T1000 (cell line): ENCODE measurements around the gene SPON2.
"Not testable (repeated sequence)": the region's sequence is repeated elsewhere in the genome, so short reads cannot be mapped to it uniquely, and the experiment has no call there.

Source experiments
- DNase-seq: peaks from one replicate; lab custom pipeline; 2025; ENCODE audit warnings: mixed read lengths; lab: John Stamatoyannopoulos, UW

The SPON2 gene

DNA sequence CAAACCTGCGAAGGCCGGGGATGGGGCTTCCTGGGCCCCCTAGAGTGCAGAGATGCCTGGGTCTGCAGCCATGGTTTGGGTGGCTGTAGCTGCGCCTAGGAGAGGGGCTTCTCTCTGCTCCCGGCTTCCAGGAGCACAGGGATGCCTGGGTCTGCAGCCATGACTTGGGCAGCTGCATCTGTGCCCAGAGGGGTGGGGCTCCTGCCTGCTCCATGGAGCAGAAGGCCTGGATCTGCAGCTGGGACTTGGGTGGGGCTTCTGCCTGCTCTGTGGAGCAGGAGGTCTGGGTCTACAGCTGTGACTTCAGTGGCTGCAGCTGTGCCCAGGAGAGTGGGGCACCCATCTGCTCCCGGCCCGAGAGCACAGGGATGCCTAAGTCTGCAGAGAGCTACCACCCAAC is 20.8 kb downstream of the SPON2 start:
- DNase-seq, result no peak

DNA sequence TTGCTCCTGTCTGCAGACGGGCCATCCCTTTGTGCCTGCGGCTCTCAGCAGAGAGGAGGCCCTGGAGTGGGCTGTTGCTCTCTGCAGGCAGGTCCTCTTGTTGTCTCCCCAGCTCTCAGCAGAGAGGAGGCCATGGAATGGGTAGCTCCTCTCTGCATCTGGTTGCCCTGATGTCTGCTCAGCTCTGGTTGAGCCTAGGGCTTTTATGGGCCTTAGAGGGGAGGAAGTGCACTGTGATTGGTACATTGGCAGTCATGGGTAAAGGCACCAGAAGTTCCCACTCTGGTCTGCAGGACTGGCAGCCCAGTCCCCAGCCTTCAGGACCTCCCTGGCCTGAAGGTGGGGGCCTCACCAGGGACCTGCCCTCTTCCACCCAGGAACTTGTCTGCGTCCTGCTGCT is 21.5 kb downstream of the SPON2 start:
- DNase-seq, result no peak

DNA sequence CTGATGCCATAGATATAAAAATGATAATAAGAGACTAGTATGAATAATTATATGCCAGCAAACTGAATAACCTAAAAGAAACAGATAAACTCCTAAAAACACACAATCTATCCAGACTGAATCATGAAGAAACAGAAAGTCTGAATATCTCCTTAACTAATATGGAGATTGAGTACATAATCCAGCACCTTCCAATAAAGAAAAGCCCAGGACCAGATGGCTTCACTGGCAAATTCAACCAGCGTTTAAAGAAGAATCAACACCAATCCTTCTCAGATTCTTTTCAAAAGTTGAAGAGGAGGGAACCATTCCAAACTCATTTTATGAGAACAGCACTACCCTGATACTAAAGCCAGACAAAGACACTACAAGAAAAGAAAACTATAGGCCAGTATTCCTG is 32.5 kb downstream of the SPON2 start:
- DNase-seq, result no peak

DNA sequence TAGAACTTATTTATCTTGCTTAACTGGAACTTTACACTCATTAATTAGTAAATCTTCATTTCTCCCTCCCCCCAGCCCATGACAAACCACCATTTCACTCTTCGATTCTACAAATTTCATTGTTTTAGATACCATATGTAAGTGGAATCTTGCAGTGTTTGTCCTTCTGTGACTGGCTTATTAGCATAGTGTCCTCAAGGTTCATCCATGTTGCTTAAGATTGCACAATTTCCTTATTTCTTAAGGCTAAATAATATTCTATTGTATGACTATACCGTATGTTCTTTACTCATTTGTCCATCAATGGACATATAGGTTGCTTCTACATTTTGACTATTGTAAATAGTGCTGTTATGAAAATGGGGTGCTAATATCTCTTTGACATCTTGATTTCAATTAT is 34.5 kb downstream of the SPON2 start:
- DNase-seq, result no peak

DNA sequence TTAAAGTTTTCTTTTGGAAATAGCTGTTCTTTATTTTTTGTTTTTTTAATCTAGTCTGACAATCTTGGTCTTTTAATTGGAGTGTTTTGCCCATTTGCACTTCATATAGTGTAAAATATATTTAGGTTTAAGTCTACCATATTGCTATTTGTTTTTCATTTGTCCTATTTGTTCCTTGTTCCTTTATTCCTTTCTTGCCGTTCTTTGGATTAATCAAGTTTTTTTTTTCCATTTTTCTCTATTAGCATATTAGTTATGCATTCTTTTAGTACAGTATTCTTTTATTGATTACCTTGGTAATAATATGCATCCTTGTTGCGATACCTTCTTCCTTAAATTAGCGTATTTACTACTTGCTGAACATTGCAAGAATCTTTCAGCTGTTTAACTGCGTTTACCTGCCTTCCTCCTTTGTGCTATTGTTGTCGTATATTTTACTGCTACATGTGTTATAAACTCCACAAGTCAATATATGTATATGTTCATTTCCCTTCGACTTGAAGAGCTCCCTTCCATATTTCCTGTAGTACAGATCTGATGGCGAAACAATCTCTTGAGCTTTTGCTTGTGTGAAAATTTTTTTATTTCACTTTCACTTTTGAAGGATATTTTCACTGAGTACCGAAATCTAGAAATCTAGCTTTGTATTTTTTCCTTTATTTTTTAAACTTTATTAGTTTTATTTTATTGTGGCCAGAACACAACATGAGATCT is 35.2 kb downstream of the SPON2 start:
- DNase-seq, result no peak

DNA sequence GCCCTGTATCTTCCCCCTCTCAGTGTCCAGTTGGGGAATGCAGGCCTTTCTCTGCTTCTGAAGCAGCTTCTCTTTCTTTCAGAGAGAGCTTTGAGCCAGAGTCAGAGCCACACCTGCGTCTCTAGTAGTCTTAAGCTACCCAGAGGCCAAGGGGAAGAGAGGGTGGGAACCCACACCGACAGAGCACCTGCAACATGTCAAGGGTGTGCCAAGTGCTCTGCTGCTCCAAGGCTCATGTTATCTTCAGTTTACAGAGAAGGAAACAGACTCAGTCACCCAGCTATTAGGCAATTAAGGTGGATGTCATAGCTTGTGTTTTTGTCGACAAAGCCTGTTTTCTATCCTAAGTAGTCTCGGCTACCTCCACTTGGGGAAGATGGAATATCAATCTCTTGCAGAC is 36.3 kb downstream of the SPON2 start:
- no peak for DNase-seq

DNA sequence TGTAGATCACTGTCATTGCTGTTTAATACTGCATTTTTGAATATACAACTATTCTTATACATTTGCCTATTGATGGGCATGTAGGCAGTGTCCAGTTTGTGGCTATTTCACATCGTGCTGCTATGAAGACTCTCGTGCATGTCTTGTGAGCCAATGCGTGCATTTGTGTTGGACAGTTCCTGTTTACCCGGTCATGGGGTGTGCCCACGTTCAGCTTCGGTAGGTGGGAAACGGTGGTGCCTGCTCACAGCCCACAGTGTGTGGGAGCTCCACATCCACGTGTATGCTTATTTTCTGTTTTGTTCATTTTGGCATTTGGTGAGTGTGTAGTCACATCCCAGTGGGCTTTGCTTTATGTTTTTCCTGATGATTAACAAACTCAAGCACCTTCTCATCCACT is 39.4 kb downstream of the SPON2 start:
- DNase-seq, result no peak

DNA sequence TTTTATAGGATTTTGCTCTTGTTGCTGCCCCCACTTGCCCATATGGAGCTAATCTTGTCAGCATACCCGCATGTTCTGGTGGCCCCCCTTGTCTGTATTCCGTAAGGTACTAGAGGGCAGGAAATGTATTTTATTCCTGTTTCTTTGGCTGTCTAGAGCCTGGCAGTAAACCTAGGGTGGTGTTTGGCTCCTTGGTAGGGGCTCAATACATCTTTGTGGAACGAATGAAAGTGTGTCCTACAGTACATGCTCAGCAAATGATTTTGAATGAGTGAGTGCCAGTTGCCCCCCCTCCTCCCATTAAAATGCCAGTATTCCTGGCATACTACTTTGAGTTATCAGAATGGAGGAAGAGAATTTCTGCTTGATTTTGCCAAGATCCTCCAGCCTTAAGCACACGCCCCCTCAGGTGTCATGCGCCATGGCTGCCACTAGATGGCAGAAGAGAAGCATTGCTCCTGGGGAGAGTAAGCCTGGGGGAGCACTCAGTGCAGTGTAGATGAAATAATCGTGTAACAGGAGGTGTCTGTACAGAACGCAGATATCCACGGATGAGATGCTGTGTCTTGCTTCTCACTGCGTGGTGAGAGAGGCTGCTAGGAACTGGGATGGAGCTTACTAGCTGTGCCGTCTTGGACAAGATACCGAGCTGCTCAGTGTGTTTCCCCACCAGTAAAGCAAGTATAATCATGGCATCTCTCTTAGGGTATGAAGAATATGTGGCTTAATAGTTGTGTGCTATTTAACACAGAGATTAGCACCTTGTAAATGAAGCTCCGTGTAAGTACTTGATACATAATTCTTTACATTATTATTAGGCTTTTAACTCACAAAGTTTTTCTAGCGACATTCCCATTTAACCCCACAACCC is 41.8 kb downstream of the SPON2 start:
- DNase-seq, result peak; percentile 54

DNA sequence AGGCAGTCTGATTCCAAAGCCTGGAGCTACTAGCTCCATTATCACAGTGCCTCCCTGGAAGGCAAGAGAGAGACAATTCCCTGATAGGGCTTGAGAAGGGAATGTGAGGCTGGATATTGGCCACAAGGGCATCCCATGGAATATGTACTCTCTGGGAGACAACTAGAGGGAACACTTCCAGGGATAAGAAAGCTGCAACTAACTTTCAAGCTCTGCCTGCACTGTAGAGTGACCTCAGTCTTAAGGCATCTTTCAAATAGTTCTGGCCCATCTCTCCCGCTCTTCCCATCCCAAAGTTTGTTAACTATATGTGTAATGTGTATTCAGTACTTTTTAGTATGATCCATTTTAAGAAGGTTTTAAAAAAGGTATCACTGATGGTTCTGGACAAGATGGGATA is 45.9 kb downstream of the SPON2 start:
- DNase-seq, result no peak

DNA sequence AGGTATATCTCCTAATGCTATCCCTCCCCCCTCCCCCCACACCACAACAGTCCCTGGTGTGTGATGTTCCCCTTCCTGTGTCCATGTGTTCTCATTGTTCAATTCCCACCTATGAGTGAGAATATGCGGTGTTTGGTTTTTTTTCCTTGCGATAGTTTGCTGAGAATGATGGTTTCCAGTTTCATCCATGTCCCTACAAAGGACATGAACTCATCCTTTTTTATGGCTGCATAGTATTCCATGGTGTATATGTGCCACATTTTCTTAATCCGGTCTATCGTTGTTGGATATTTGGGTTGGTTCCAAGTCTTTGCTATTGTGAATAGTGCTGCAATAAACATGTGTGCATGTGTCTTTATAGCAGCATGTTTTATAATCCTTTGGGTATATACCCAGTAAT is 46.9 kb downstream of the SPON2 start:
- DNase-seq, result not testable (repeated sequence)

DNA sequence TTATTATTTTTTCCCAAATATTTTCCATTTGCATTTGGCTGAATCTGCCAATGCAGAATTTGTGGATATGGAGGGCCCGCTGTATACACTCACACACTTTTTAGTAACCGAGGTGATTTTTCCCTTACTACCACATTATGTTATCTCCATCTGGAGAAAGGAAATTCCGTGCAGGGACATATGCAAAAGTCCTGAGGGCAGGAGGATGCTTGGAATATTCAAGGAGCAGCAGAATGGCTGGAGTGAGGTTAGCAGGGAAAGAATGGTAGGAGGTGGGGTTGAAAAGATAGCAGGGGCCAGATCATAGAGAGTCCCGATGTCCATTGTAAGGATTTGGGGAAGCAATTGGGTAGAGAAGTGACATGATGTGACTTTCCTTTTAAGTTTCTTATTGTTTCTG is 47.6 kb downstream of the SPON2 start:
- DNase-seq, result no peak

DNA sequence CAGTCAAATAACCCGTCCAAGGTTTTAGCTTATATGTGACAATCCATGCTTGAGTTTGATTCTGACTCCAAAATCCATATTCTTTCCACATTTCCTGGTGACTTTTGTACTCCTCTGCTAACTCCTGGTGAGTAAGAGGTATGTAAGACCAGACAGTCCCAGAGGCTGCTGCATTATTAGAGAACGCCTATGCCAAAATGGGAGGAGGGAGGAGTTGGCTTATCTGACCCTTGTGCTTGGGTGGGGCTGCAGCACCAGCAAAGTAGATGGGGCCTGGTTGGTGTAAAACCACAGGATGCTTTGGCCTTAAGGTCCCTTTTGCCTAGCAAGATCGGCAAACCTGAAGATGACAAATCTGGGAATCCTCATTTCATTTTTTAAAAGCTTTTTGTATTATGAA is 49.9 kb downstream of the SPON2 start:
- DNase-seq, result no peak
